C4-2B (cell line): ENCODE measurements around the gene PPM1G.

ENCODE experiments used
- ZFX ChIP-seq: fragments of 450-650 bp; IDR thresholded peaks from 2 replicates; pipeline ENCODE4 v1.6.1; 2017
- TF ChIP-seq, protein P1 (sequence below): fragments of 450-650 bp; conservative IDR thresholded peaks from 2 replicates; pipeline ENCODE4 v1.5.1; 2017; ENCODE audit warnings: mild to moderate bottlenecking

DNA sequence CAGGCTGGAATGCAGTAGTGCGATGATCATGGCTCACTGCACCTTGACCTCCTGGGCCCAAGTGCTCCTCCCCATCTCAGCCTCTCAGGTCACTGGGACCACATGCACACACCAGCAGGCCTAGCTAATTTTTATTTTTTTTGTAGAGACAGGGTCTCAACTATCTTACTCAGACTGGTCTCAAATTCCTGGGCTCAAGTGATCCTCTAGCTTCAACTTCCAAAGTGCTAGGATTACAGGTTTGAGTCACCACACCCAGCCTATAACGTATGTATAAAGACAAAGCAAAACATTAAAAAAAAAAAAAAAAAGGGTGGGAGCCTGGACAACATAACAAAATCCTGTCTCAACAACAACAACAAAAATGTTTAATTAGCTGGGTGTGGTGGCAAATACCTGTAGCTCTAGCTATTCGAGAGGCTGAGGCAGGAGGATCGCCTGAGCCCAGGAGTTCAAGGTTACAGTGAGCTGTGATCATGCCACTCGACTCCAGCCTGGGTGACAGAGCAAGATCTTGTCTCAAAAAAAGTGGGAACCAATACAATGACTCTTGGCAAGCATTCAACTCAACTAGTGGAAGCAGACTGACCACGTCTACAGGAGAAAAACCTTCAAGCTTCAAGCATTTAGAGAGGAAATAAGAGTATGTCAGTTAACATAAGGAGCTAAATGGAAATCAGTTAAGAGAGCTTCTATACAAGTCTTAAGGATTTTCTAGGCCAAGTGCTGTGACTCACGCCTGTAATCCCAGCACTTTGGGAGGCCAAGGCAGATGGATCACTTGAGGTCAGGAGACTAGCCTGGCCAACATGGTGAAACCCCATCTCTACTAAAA lies 55.4 kb downstream of the PPM1G start:
- TF ChIP-seq, protein P1, sequence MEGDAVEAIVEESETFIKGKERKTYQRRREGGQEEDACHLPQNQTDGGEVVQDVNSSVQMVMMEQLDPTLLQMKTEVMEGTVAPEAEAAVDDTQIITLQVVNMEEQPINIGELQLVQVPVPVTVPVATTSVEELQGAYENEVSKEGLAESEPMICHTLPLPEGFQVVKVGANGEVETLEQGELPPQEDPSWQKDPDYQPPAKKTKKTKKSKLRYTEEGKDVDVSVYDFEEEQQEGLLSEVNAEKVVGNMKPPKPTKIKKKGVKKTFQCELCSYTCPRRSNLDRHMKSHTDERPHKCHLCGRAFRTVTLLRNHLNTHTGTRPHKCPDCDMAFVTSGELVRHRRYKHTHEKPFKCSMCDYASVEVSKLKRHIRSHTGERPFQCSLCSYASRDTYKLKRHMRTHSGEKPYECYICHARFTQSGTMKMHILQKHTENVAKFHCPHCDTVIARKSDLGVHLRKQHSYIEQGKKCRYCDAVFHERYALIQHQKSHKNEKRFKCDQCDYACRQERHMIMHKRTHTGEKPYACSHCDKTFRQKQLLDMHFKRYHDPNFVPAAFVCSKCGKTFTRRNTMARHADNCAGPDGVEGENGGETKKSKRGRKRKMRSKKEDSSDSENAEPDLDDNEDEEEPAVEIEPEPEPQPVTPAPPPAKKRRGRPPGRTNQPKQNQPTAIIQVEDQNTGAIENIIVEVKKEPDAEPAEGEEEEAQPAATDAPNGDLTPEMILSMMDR, result no peak
- TF ChIP-seq ZFX, result no peak
